DOHH2 (cell line): ENCODE data around the gene MRPS34.

ENCODE experiments used
- H3F3A ChIP-seq: fragments of 200-600 bp; sonication (generic), shearing (Covaris generic); 2 replicates; pipeline ENCODE4 v1.6.0; 2016; ENCODE audit warnings: antibody characterized with exemption, mild to moderate bottlenecking; ENCODE audit not compliant: control insufficient read depth, insufficient read depth
- H3K27ac ChIP-seq: fragments of 200-600 bp; sonication (generic); 2 replicates; pipeline ENCODE4 v1.5.1; 2014; ENCODE audit warnings: low read depth, mild to moderate bottlenecking, low read length, moderate library complexity
- H3K27me3 ChIP-seq: fragments of 200-600 bp; sonication (generic); 2 replicates; pipeline ENCODE4 v1.6.1; 2014; ENCODE audit warnings: mild to moderate bottlenecking, low read length, mixed read lengths; ENCODE audit not compliant: control insufficient read depth
- H3K36me3 ChIP-seq: fragments of 200-600 bp; sonication (generic); 2 replicates; pipeline ENCODE4 v1.6.1; 2014; ENCODE audit warnings: mild to moderate bottlenecking, low read length, moderate library complexity, mixed read lengths; ENCODE audit not compliant: control insufficient read depth
- H3K4me1 ChIP-seq: fragments of 200-600 bp; sonication (generic); 2 replicates; pipeline ENCODE4 v1.6.1; 2014; ENCODE audit warnings: mild to moderate bottlenecking, low read length, mixed read lengths; ENCODE audit not compliant: control insufficient read depth
- H3K4me2 ChIP-seq: fragments of 200-600 bp; sonication (generic); 2 replicates; pipeline ENCODE4 v1.6.0; 2014; ENCODE audit warnings: mild to moderate bottlenecking, low read length, moderate library complexity
- H3K4me3 ChIP-seq: fragments of 200-600 bp; sonication (generic); 2 replicates; pipeline ENCODE4 v1.5.1; 2014; ENCODE audit warnings: mild to moderate bottlenecking, low read length, mixed read lengths
- H3K79me2 ChIP-seq: fragments of 200-600 bp; sonication (generic); 2 replicates; pipeline ENCODE4 v1.6.1; 2014; ENCODE audit warnings: mild to moderate bottlenecking, low read length, mixed read lengths; ENCODE audit not compliant: control insufficient read depth
- H3K9me2 ChIP-seq: fragments of 200-600 bp; sonication (generic); replicated peaks from 2 replicates; pipeline ENCODE4 v1.6.1; 2014; ENCODE audit warnings: mild to moderate bottlenecking, low read length, mixed read lengths; ENCODE audit not compliant: control insufficient read depth
- H3K9me3 ChIP-seq: fragments of 200-600 bp; sonication (generic); 2 replicates; pipeline ENCODE4 v1.6.1; 2014; ENCODE audit warnings: antibody characterized with exemption, low read length, mixed read lengths; ENCODE audit not compliant: control insufficient read depth, insufficient read depth
- H4K20me1 ChIP-seq: fragments of 200-600 bp; sonication (generic); 2 replicates; pipeline ENCODE4 v1.6.0; 2014; ENCODE audit warnings: low read depth, mild to moderate bottlenecking, antibody characterized with exemption, low read length, moderate library complexity; ENCODE audit not compliant: control insufficient read depth, insufficient read depth
- EZH2phosphoT487 ChIP-seq: fragments of 200-600 bp; sonication (generic); IDR thresholded peaks from 2 replicates; pipeline ENCODE4 v1.6.1; 2017; ENCODE audit warnings: borderline replicate concordance, mild to moderate bottlenecking, antibody characterized with exemption, low read length, moderate library complexity, mixed read lengths
- TF ChIP-seq, protein P1 (sequence below): fragments of 200-600 bp; sonication (generic); IDR thresholded peaks from one replicate; pipeline ENCODE4 v1.5.1; 2014; ENCODE audit warnings: antibody characterized with exemption, mild to moderate bottlenecking, low read depth, low read length; ENCODE audit not compliant: poor library complexity, severe bottlenecking

MRPS34 gene

DNA sequence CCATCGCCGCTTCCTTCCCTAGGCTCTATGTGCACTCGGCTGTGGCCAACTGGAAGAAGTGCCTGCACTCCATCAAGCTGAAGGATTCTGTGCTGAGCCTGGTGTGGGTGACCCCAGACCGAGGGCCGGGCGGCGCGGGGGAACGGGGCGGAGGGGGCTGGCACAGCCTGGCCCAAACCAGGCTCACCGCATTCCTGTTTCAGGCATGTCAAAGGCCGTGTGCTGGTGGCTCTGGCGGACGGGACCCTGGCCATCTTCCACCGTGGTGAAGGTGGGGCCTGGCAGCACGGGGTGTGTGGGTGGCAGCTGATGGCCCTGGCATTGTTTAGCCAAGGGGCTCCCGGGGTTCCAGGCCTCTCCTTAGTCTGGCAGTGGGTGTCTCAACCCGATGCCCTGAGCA lies 6.2 kb downstream of the MRPS34 start:
- Histone ChIP-seq H3K4me3 (no peak overlapping the region), H3K4me2 (no peak overlapping the region), H3F3A (peaks cover 10% of the 10 kb centered on the region), H3K79me2 (peaks cover 14% of the 10 kb centered on the region), H3K4me1 (peaks cover 10% of the 10 kb centered on the region), H3K36me3 (peaks cover 88% of the 10 kb centered on the region), H3K27ac (no peak overlapping the region), H3K27me3 (no peaks in the 10 kb centered on the region), H4K20me1 (no peaks in the 10 kb centered on the region), H3K9me2 (no peaks in the 10 kb centered on the region), H3K9me3 (no peaks in the 10 kb centered on the region)
- TF ChIP-seq EZH2phosphoT487: no peak
- TF ChIP-seq, protein P1, sequence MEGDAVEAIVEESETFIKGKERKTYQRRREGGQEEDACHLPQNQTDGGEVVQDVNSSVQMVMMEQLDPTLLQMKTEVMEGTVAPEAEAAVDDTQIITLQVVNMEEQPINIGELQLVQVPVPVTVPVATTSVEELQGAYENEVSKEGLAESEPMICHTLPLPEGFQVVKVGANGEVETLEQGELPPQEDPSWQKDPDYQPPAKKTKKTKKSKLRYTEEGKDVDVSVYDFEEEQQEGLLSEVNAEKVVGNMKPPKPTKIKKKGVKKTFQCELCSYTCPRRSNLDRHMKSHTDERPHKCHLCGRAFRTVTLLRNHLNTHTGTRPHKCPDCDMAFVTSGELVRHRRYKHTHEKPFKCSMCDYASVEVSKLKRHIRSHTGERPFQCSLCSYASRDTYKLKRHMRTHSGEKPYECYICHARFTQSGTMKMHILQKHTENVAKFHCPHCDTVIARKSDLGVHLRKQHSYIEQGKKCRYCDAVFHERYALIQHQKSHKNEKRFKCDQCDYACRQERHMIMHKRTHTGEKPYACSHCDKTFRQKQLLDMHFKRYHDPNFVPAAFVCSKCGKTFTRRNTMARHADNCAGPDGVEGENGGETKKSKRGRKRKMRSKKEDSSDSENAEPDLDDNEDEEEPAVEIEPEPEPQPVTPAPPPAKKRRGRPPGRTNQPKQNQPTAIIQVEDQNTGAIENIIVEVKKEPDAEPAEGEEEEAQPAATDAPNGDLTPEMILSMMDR: no peak

DNA sequence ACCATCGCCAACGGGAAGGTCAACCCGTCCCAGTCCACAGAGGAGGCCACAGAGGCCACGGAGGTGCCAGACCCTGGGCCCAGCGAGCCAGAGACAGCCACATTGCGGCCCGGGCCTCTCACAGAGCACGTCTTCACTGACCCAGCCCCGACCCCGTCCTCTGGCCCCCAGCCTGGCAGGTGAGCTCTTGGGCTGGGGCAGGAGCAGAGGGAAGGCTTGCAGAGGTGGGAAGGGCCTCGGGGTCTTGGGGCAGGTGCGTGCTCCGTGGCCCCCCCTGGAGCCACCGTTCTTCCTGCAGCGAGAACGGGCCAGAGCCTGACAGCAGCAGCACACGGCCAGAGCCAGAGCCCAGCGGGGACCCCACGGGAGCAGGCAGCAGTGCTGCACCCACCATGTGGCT lies 6.7 kb downstream of the MRPS34 start:
- Histone ChIP-seq H3K4me3 (no peak overlapping the region), H3K4me1 (peaks cover 10% of the 10 kb centered on the region), H3K9me3 (no peaks in the 10 kb centered on the region), H4K20me1 (no peaks in the 10 kb centered on the region), H3K4me2 (no peak overlapping the region), H3K36me3 (peaks cover 88% of the 10 kb centered on the region), H3K9me2 (no peaks in the 10 kb centered on the region), H3K27ac (no peak overlapping the region), H3K27me3 (no peaks in the 10 kb centered on the region), H3K79me2 (peaks cover 10% of the 10 kb centered on the region), H3F3A (peaks cover 10% of the 10 kb centered on the region)
- TF ChIP-seq, protein P1: no peak

DNA sequence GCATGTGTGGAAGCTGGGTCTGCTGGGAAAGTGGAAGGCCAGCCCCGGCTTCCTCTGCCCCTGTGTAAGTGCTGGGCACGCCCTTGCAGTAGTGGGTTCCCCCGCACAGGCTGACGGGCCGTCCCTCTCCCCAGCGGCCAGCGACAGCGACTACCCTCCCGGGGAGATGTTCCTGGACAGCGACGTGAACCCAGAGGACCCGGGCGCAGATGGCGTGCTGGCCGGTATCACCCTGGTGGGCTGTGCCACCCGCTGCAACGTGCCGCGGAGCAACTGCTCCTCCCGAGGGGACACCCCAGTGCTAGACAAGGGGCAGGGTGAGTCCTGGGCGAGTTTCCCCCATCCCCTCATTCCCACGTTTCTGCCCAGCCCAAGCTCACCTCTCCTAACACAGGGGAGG lies 7.1 kb downstream of the MRPS34 start:
- H4K20me1 ChIP-seq: no peaks in the 10 kb centered on the region
- H3K4me2 ChIP-seq: no peak overlapping the region
- no peaks in the 10 kb centered on the region for H3K9me2 ChIP-seq
- peaks cover 87% of the 10 kb centered on the region for H3K36me3 ChIP-seq
- H3K9me3 ChIP-seq: no peaks in the 10 kb centered on the region
- peaks cover 10% of the 10 kb centered on the region for H3K4me1 ChIP-seq
- peaks cover 6% of the 10 kb centered on the region for H3K79me2 ChIP-seq
- no peak overlapping the region for H3K27ac ChIP-seq
- no peaks in the 10 kb centered on the region for H3K27me3 ChIP-seq
- no peak overlapping the region for H3K4me3 ChIP-seq
- no peak for TF ChIP-seq EZH2phosphoT487
- TF ChIP-seq, protein P1: no peak
- peaks cover 10% of the 10 kb centered on the region for H3F3A ChIP-seq

DNA sequence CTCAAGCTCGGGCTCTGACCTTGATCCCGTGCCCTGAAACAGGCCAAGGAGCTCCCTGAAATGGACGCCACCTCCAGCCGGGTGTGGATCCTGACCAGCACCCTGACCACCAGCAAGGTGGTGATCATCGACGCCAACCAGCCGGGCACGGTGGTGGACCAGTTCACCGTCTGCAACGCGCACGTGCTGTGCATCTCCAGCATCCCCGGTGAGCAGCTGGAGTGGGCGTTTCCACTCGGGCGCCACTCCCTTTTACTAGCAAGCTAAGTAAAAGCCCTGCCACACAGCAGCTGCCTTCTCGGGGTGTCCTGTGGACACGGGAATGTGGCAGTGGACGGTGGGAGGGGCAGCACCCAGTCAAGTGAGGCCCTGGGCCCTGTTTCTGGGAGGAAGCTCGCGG lies 8.0 kb downstream of the MRPS34 start:
- peaks cover 89% of the 10 kb centered on the region for H3K36me3 ChIP-seq
- H3K4me1 ChIP-seq: peaks cover 2% of the 10 kb centered on the region

More for the DNA sequence above, 8.0 kb downstream of the MRPS34 start:
- TF ChIP-seq, protein P1: no peak
- TF ChIP-seq EZH2phosphoT487: no peak
- Histone ChIP-seq H3K27me3 (no peaks in the 10 kb centered on the region), H3F3A (peaks cover 4% of the 10 kb centered on the region), H3K27ac (no peak overlapping the region), H3K9me2 (no peaks in the 10 kb centered on the region), H3K79me2 (no peaks in the 10 kb centered on the region; the same call in 1 of the 2 replicates), H3K4me3 (no peak overlapping the region), H4K20me1 (no peaks in the 10 kb centered on the region), H3K9me3 (no peaks in the 10 kb centered on the region), H3K4me2 (no peak overlapping the region)
